Endothelial cell of umbilical vein (primary cell): Measurements from ENCODE around the gene TSPEAR. TPM values are rescaled to one million over a fixed set of nuclear protein-coding genes. Genes with fewer than 3 reads are reported as not detected.

Experiments
- Bru-seq: library from RNA; stranded (reverse); fragments of 400-500 nt; gene quantifications from one replicate; lab custom pipeline; 2021; lab: Mats Ljungman, UMichigan
- BruChase-seq, 2 experiments: library from RNA; stranded (reverse); fragments of 400-500 nt; gene quantifications; one replicate each; lab custom pipeline; 2021; lab: Mats Ljungman, UMichigan
- BruUV-seq: library from RNA; stranded (reverse); fragments of 400-500 nt; replicated peaks from 2 replicates; lab custom pipeline; 2021; lab: Mats Ljungman, UMichigan
- CTCF ChIA-PET: fragments of 300-600, 350-600 bp; sonication (Branson Sonifier 250); formaldehyde crosslinking; loops from one replicate; lab custom pipeline; 2021; ENCODE audit warnings: antibody characterized with exemption, inconsistent platforms; lab: Charles Lee
- POLR2A ChIA-PET: fragments of 300-600, 350-600 bp; sonication (Branson Sonifier 250); formaldehyde crosslinking; loops from one replicate; lab custom pipeline; 2021; ENCODE audit warnings: antibody characterized with exemption, inconsistent platforms; lab: Charles Lee
- DNase-seq: peaks from one replicate; pipeline ENCODE4 v3.0.0-alpha.2; 2011; ENCODE audit warnings: low read depth, low spot score
- FAIRE-seq: peaks from 2 replicates; lab custom pipeline; 2011; peaks lifted over from hg19 to GRCh38; lab: Jason Lieb, UNC
- H2AFZ ChIP-seq: 2 replicates; pipeline ENCODE4 v1.6.0; 2012; ENCODE audit warnings: low read depth, low read length, control low read depth, inconsistent platforms
- H3K27ac ChIP-seq: 2 replicates; pipeline ENCODE4 v1.5.1; 2011; ENCODE audit warnings: low read depth, mild to moderate bottlenecking, control low read depth, low read length, moderate library complexity; ENCODE audit not compliant: insufficient read depth
- H3K27me3 ChIP-seq, 2 experiments: 2 replicates each; pipeline versions ENCODE4 v1.6.0 to v1.6.1; 2011; ENCODE audit warnings: low read length in 2 of 2, mixed read lengths in 1 of 2; ENCODE audit not compliant: control insufficient read depth in 2 of 2, insufficient read depth in 2 of 2
- H3K36me3 ChIP-seq, 2 experiments: 2 replicates in 1 of 2; 3 replicates in 1 of 2; pipeline ENCODE4 v1.5.1; 2011; ENCODE audit warnings: low read length in 2 of 2, mild to moderate bottlenecking in 1 of 2, moderate library complexity in 1 of 2; ENCODE audit not compliant: control insufficient read depth in 2 of 2, insufficient read depth in 2 of 2; ENCODE audit errors: extremely low read depth in 1 of 2
- H3K4me1 ChIP-seq: 3 replicates; pipeline ENCODE4 v1.5.1; 2011; ENCODE audit warnings: mild to moderate bottlenecking, low read length; ENCODE audit not compliant: control insufficient read depth, insufficient read depth; ENCODE audit errors: extremely low read depth
- H3K4me2 ChIP-seq: 2 replicates; pipeline ENCODE4 v1.6.1; 2011; ENCODE audit warnings: low read length, control low read depth, mixed read lengths; ENCODE audit not compliant: insufficient read depth
- H3K4me3 ChIP-seq, 3 experiments: fragments of 200-600 bp in 1 of 3; sonication (generic), shearing (Covaris generic) in 1 of 3; replicated peaks in 1 of 3; 2 replicates each; pipeline ENCODE4 v1.5.1; 2011 to 2016; ENCODE audit warnings: control low read depth in 3 of 3, low read length in 3 of 3, mild to moderate bottlenecking in 2 of 3, inconsistent platforms in 1 of 3, low read depth in 1 of 3, moderate library complexity in 1 of 3; ENCODE audit not compliant: insufficient read depth in 1 of 3
- H3K79me2 ChIP-seq: 2 replicates; pipeline ENCODE4 v1.6.0; 2012; ENCODE audit warnings: low read length, inconsistent platforms; ENCODE audit not compliant: control insufficient read depth, insufficient read depth
- H3K9ac ChIP-seq: replicated peaks from 2 replicates; pipeline ENCODE3; 2011; ENCODE audit warnings: low read length, control low read depth; ENCODE audit not compliant: insufficient read depth; ENCODE audit errors: extremely low read depth
- H3K9me1 ChIP-seq: replicated peaks from 3 replicates; pipeline ENCODE4 v1.6.0; 2011; ENCODE audit warnings: mild to moderate bottlenecking, low read length; ENCODE audit not compliant: control insufficient read depth, insufficient read depth; ENCODE audit errors: extremely low read depth
- H3K9me3 ChIP-seq: replicated peaks from 2 replicates; pipeline ENCODE4 v1.5.1; 2012; ENCODE audit warnings: low read length, inconsistent platforms; ENCODE audit not compliant: control insufficient read depth, insufficient read depth
- H4K20me1 ChIP-seq: replicated peaks from 2 replicates; pipeline ENCODE3; 2011; ENCODE audit warnings: mild to moderate bottlenecking, low read length; ENCODE audit not compliant: control insufficient read depth, insufficient read depth; ENCODE audit errors: extremely low read depth
- EZH2 ChIP-seq: IDR thresholded peaks from 2 replicates; pipeline ENCODE4 v1.6.1; 2012; ENCODE audit warnings: borderline replicate concordance, low read depth, mild to moderate bottlenecking, moderate library complexity, low read length, inconsistent platforms; ENCODE audit not compliant: severe bottlenecking
- FOS ChIP-seq: IDR thresholded peaks from 2 replicates; pipeline ENCODE4 v1.6.1; 2011; ENCODE audit warnings: mild to moderate bottlenecking, low read length, moderate library complexity, borderline replicate concordance; ENCODE audit not compliant: insufficient read depth
- GATA2 ChIP-seq: IDR thresholded peaks from 2 replicates; pipeline ENCODE4 v1.7.0; 2011; ENCODE audit warnings: low read depth, mild to moderate bottlenecking, moderate library complexity, mixed read lengths, low read length; ENCODE audit not compliant: insufficient read length, insufficient read depth
- MAX ChIP-seq: IDR thresholded peaks from 2 replicates; pipeline ENCODE4 v1.6.1; 2011; ENCODE audit not compliant: insufficient read depth, insufficient read length
- MYC ChIP-seq: IDR thresholded peaks from one replicate; pipeline ENCODE4 v1.6.1; 2011; ENCODE audit warnings: mild to moderate bottlenecking, low read depth, low read length
- POLR2A ChIP-seq: IDR thresholded peaks from 2 replicates; pipeline ENCODE4 v1.6.1; 2012; ENCODE audit warnings: low read depth, mild to moderate bottlenecking, control low read depth, low read length
- POLR2AphosphoS5 ChIP-seq: IDR thresholded peaks from 2 replicates; pipeline ENCODE4 v1.6.1; 2012; ENCODE audit warnings: low read depth, mild to moderate bottlenecking, control low read depth, low read length, moderate library complexity; ENCODE audit not compliant: insufficient read depth
- dilution Hi-C: fragments of 300-500 bp; cut with MboI; formaldehyde crosslinking; loops from one replicate; pipeline ENCODE4 v1.15.0; 2019; ENCODE audit warnings: low sequenced_read_pairs; ENCODE audit not compliant: extremely low pct_ligation_motif_present
- intact Hi-C: fragments of 100-400 bp; cut with micrococcal nuclease; formaldehyde crosslinking; loops from one replicate; pipeline ENCODE4 v1.10.0; 2022
- long read RNA-seq: library from polyadenylated mRNA; stranded (forward); transcript quantifications from one replicate; pipeline ENCODE4 v2.0.0, GENCODE V29; 2021
- polyA minus RNA-seq, 3 experiments: library from RNA; depleted of rRNA, polyadenylated mRNA; stranded (reverse); fragments of >200 nt; gene quantifications; 1 replicate in 1 of 3; 2 replicates in 2 of 3; pipeline ENCODE4 v1.2.3, GENCODE V29; 2011
- polyA plus RNA-seq, 4 experiments: library from polyadenylated mRNA; depleted of rRNA in 3 of 4; stranded (reverse) in 3 of 4; unstranded in 1 of 4; fragments of >200 nt; gene quantifications; 2 replicates each; pipeline versions ENCODE4 v1.2.1 to v1.2.3, GENCODE V29; 2011 to 2012; ENCODE audit warnings: missing spikeins in 1 of 4
- total RNA-seq: library from RNA; stranded (reverse); gene quantifications from 2 replicates; pipeline ENCODE4 v1.2.3, GENCODE V29; 2021
- TF ChIP-seq, protein P1 (sequence below), 2 donors: IDR thresholded peaks; 1 replicate in 1 of 2; 2 replicates in 1 of 2; pipeline ENCODE4 v1.5.1; 2011; ENCODE audit warnings: low read length in 2 of 2, mild to moderate bottlenecking in 2 of 2, moderate library complexity in 2 of 2, control low read depth in 1 of 2, inconsistent platforms in 1 of 2, low read depth in 1 of 2; ENCODE audit not compliant: insufficient read depth in 1 of 2; ENCODE audit errors: extremely low read depth in 1 of 2

Gene TSPEAR
- total RNA-seq: not detected in 2 replicates
- polyA plus RNA-seq: 0.01 TPM in 1 of 2 replicates, not detected in the other
- not detected in 2 replicates for polyA plus RNA-seq (2011; cell fraction: cytosol; rRNA removed)
- not detected in 2 replicates for polyA plus RNA-seq (2011; cell fraction: nucleus; rRNA removed)
- polyA plus RNA-seq (2012): 0.08 TPM in 1 of 2 replicates, not detected in the other
- polyA minus RNA-seq: not detected in 2 replicates
- not detected for polyA minus RNA-seq (2011; cell fraction: cytosol; rRNA and poly(A)+ RNA removed)
- polyA minus RNA-seq (2011; cell fraction: nucleus; rRNA and poly(A)+ RNA removed): not detected in 2 replicates
- percentile 4 among the genes with signal in this experiment for Bru-seq, nascent RNA
- percentile 0 among the genes with signal in this experiment for BruChase-seq, experiment 1, labeled RNA remaining after a 6-hour chase
- percentile 4 among the genes with signal in this experiment for BruChase-seq, experiment 2, labeled RNA remaining after a 2-hour chase
- long read RNA-seq: 0 reads

- no peak within 1 kb of the TSS for H3K27ac ChIP-seq
- H3K4me3 ChIP-seq: no peak within 1 kb of the TSS
- H3K36me3 ChIP-seq: no peaks in the 10 kb centered on the region
- H2AFZ ChIP-seq: no peak within 1 kb of the TSS
- H3K79me2 ChIP-seq: no peaks in the 10 kb centered on the region
- H3K27me3 ChIP-seq: peaks cover 77 to 90% of the 10 kb centered on the region in 2 experiments
- H4K20me1 ChIP-seq: no peaks in the 10 kb centered on the region
- no TSS peak for BruUV-seq
- FAIRE-seq (no peak), DNase-seq (no peak)
- no peak within 1 kb of the TSS for H3K9ac ChIP-seq
- POLR2A ChIA-PET: no interaction called here
- TF ChIP-seq, protein P1, sequence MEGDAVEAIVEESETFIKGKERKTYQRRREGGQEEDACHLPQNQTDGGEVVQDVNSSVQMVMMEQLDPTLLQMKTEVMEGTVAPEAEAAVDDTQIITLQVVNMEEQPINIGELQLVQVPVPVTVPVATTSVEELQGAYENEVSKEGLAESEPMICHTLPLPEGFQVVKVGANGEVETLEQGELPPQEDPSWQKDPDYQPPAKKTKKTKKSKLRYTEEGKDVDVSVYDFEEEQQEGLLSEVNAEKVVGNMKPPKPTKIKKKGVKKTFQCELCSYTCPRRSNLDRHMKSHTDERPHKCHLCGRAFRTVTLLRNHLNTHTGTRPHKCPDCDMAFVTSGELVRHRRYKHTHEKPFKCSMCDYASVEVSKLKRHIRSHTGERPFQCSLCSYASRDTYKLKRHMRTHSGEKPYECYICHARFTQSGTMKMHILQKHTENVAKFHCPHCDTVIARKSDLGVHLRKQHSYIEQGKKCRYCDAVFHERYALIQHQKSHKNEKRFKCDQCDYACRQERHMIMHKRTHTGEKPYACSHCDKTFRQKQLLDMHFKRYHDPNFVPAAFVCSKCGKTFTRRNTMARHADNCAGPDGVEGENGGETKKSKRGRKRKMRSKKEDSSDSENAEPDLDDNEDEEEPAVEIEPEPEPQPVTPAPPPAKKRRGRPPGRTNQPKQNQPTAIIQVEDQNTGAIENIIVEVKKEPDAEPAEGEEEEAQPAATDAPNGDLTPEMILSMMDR (IDR thresholded peaks at IDR 0.05; ENCODE audit: extremely low read depth in 1 of 2, insufficient read depth in 1 of 2, low read depth in 1 of 2, low read length in 2 of 2): no peak
- TF ChIP-seq POLR2A: no peak
- TF ChIP-seq EZH2: peak; percentile 78
- TF ChIP-seq MAX: no peak
- no peak for TF ChIP-seq POLR2AphosphoS5
- TF ChIP-seq GATA2: no peak
- no peak for TF ChIP-seq MYC
- no peak for TF ChIP-seq FOS
- dilution Hi-C loops: no loop called here
- H3K9me1 ChIP-seq: no peaks in the 10 kb centered on the region
- no peak within 1 kb of the TSS for H3K4me2 ChIP-seq
- no peaks in the 10 kb centered on the region for H3K9me3 ChIP-seq
- CTCF ChIA-PET: interaction anchor here (0.8 to 1.5 kb wide), 3 partner anchors 10 to 82 kb away, joined by 3 to 5 read pairs (median 4); no protein-coding TSS in a partner anchor
- peaks cover 5% of the 10 kb centered on the region for H3K4me1 ChIP-seq
- intact Hi-C loops: no loop called here
Observed at GRCh38 chr21:44711327-44712202, at the start of gene TSPEAR. Gene TSPEAR, minus strand, starts transcription at chr21:44711572. Its CDS starts 58 bp downstream, at chr21:44711514.
